ENCODE results near the gene LPIN2. TPM values are rescaled to one million over a fixed set of nuclear protein-coding genes. Genes with fewer than 3 reads are reported as not detected.

Gene LPIN2
- total and polyA plus RNA-seq, 2 of the 4 experiments (the other 2 are of a cell fraction) = 16.2 to 21.9 TPM

DNA sequence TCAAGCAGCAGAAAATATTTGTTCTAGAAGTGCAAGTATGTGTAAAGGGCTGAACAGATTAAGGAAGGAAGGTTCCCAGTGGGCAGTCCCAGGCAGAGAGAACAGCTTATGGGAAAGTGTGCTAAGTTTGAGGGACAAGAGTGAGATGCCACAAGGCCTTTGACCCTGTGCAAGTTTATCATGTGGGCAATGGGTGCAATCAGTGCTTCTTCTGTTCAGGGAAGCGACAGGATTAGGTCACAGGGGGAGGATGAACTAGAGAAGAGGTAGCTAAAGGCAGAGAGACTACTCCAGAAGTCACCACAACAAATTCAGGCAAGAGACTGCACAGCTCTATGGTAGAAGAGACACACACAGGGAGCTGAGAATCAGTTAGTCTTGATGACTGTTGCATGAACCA, 44.3 kb downstream of the LPIN2 start:
- ChIA-PET CTCF (no interaction called here), POLR2A (ENCODE audit: unreplicated experiment) (no interaction called here)
- Histone ChIP-seq H4K8ac (ENCODE audit: low read depth in 2 of 2, low read length in 2 of 2) (no peak overlapping the region), H3K79me1 (ENCODE audit: low read depth in 1 of 2, low read length in 2 of 2) (peaks cover 52 to 89% of the 10 kb centered on the region in 2 experiments), H3K27ac (ENCODE audit: insufficient read depth, low read length) (no peak overlapping the region), H2BK20ac (ENCODE audit: low read depth, low read length) (no peak overlapping the region), H2AFZ (replicated peaks; ENCODE audit: low read length, poor library complexity) (no peak overlapping the region), H2BK5ac (ENCODE audit: low read depth, low read length, poor library complexity, severe bottlenecking) (no peak overlapping the region), H3K4me2 (ENCODE audit: low read depth, low read length) (no peak overlapping the region), H2BK120ac (ENCODE audit: low read depth, low read length) (no peak overlapping the region), H4K5ac (ENCODE audit: low read depth, low read length) (0 out of 2 replicates have a peak overlapping the region, but pooled peaks have one; percentile 25), H3K27me3 (ENCODE audit: control insufficient read depth, insufficient read depth, low read length) (no peaks in the 10 kb centered on the region), H4K91ac (ENCODE audit: insufficient read depth, low read depth, low read length) (no peak overlapping the region), H2BK15ac (ENCODE audit: low read depth, low read length) (no peak overlapping the region), H3K14ac (replicated peaks; ENCODE audit: low read depth, low read length) (no peak overlapping the region), H3K4ac (ENCODE audit: low read depth, low read length) (no peak overlapping the region), H3K36me3 (ENCODE audit: control insufficient read depth, insufficient read depth, low read length) (peaks cover 4% of the 10 kb centered on the region; the same call in 1 of the 2 replicates), H3K9me3 (ENCODE audit: control insufficient read depth, insufficient read depth, low read length) (no peaks in the 10 kb centered on the region), H3K9ac (ENCODE audit: low read depth, low read length) (no peak overlapping the region), H3K4me3 (ENCODE audit: insufficient read depth, low read depth, low read length) (no peak overlapping the region), H2AK5ac (ENCODE audit: low read depth, low read length) (0 out of 2 replicates have a peak overlapping the region, but pooled peaks have one; percentile 2), H2AK9ac (replicated peaks; ENCODE audit: low read depth, low read length, poor library complexity) (no peak overlapping the region), H4K20me1 (ENCODE audit: insufficient read depth, low read length) (peaks cover 47% of the 10 kb centered on the region), H3K18ac (ENCODE audit: low read depth, low read length) (peak overlapping the region; percentile 14), H3K23ac (ENCODE audit: low read depth, low read length) (0 out of 2 replicates have a peak overlapping the region, but pooled peaks have one; percentile 0), H3K4me1 (ENCODE audit: control insufficient read depth, insufficient read depth, low read length) (peaks cover 10% of the 10 kb centered on the region), H3K9me1 (ENCODE audit: insufficient read depth, low read length) (peaks cover 13% of the 10 kb centered on the region), H3K56ac (ENCODE audit: extremely low read depth, insufficient read depth, low read length) (no peak overlapping the region)
- in situ Hi-C loops (cut with MboI; ENCODE audit: low sequenced_read_pairs) = no loop called here
- dilution Hi-C loops (cut with HindIII; ENCODE audit: low sequenced_read_pairs, unreplicated experiment) = no loop called here
- BruUV-seq (replicated peaks) = no TSS peak
- TF ChIP-seq MXI1 (IDR thresholded peaks at IDR 0.05; ENCODE audit: borderline replicate concordance, low read depth, low read length) (no peak), MAZ (IDR thresholded peaks at IDR 0.05; ENCODE audit: borderline replicate concordance, low read depth, low read length) (no peak), CEBPB (IDR thresholded peaks at IDR 0.05; ENCODE audit: low read depth, low read length) (no peak), SMC3 (IDR thresholded peaks at IDR 0.05; ENCODE audit: low read depth, low read length) (no peak), CHD1 (IDR thresholded peaks at IDR 0.05; ENCODE audit: low read depth, low read length) (no peak), POLR2A (IDR thresholded peaks at IDR 0.05; ENCODE audit: low read depth, low read length) (no peak), RAD21 (IDR thresholded peaks at IDR 0.05; ENCODE audit: low read length) (no peak)
- intact Hi-C loops (cut with micrococcal nuclease) = no loop called here
- WGBS, 2 experiments (ENCODE audit: extremely low coverage in 2 of 2, insufficient read length in 1 of 2) = no CpG with 5 or more reads among the region's 1 CpG
- DNase-seq = no peak
- peak; percentile 21; the same call in 1 of the 2 replicates for ATAC-seq (ENCODE audit: low read depth)

Measured in IMR-90 (cell line).